ENCODE data around the gene ZNF227. TPM values are rescaled to one million over a fixed set of nuclear protein-coding genes. Genes with fewer than 3 reads are reported as not detected.

ZNF227 gene
- polyA plus RNA-seq, 1 donor: 17.3 TPM

GRCh38 chr19:44260695-44261446 is 48.5 kb downstream of the ZNF227 start:
- peaks cover 6% of the 10 kb centered on the region for H3K9me3 ChIP-seq (ENCODE audit: control insufficient read depth, low read depth, low read length)
- DNase-seq: peak; percentile 4 to 16

DNA sequence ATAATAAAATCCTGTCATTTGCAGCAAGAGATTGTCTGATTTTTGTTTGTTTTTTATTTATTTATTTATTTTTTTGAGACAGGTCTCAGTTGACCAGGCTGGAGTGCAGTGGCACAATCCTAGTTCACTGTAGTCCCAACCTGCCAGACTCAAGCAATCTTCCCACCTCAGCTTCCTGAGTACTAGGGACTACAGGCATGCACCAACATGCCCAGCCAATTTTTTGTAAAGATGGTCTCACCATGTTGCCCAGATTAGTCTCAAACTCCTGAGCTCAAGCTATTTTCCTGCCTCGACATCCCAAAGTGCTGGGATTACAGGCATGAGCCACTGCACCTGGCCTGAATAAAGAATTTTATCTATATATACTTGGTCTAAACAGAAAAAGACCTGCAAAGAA is 65.0 kb downstream of the ZNF227 start:
- no peaks in the 10 kb centered on the region for H3K27me3 ChIP-seq (ENCODE audit: control insufficient read depth, insufficient read depth, low read length)
- no peak overlapping the region for H3K4me3 ChIP-seq (ENCODE audit: low read length)
- WGBS (ENCODE audit: insufficient coverage, low lambda C conversion rate): 86% methylated on average over 1 of the region's 1 CpG
- H3K4me1 ChIP-seq (ENCODE audit: control insufficient read depth, insufficient read depth, low read length): no peaks in the 10 kb centered on the region
- H3K9me3 ChIP-seq (ENCODE audit: control insufficient read depth, low read depth, low read length): peaks cover 17% of the 10 kb centered on the region
- DNase-seq: no peak
- H3K36me3 ChIP-seq (ENCODE audit: control insufficient read depth, insufficient read depth, low read length): peaks cover 12% of the 10 kb centered on the region
- H3K27ac ChIP-seq (ENCODE audit: low read length): no peak overlapping the region

More at GRCh38 chr19:44260695-44261446, 48.5 kb downstream of the ZNF227 start:
- no peaks in the 10 kb centered on the region for H3K36me3 ChIP-seq (ENCODE audit: control insufficient read depth, insufficient read depth, low read length)
- 63% methylated on average over 2 of the region's 6 CpGs for WGBS (ENCODE audit: insufficient coverage, low lambda C conversion rate)
- H3K4me3 ChIP-seq (ENCODE audit: low read length): peak overlapping the region; percentile 65
- peaks cover 8% of the 10 kb centered on the region for H3K4me1 ChIP-seq (ENCODE audit: control insufficient read depth, insufficient read depth, low read length)
- no peaks in the 10 kb centered on the region for H3K27me3 ChIP-seq (ENCODE audit: control insufficient read depth, insufficient read depth, low read length)
- peak overlapping the region; percentile 85 for H3K27ac ChIP-seq (ENCODE audit: low read length)

- no peak overlapping the region for H3K4me3 ChIP-seq (ENCODE audit: low read length)
- WGBS (ENCODE audit: insufficient coverage, low lambda C conversion rate): no CpG with 5 or more reads among the region's 4 CpGs
- peaks cover 10% of the 10 kb centered on the region for H3K36me3 ChIP-seq (ENCODE audit: control insufficient read depth, insufficient read depth, low read length)
- H3K27me3 ChIP-seq (ENCODE audit: control insufficient read depth, insufficient read depth, low read length): no peaks in the 10 kb centered on the region
- H3K4me1 ChIP-seq (ENCODE audit: control insufficient read depth, insufficient read depth, low read length): no peaks in the 10 kb centered on the region
- peaks cover 22% of the 10 kb centered on the region for H3K9me3 ChIP-seq (ENCODE audit: control insufficient read depth, low read depth, low read length)
- H3K27ac ChIP-seq (ENCODE audit: low read length): no peak overlapping the region
- DNase-seq: no peak
Observed at GRCh38 chr19:44278181-44278690, 65.9 kb downstream of the ZNF227 start.

GRCh38 chr19:44280916-44281315 is 68.6 kb downstream of the ZNF227 start:
- DNase-seq: no peak
- Histone ChIP-seq H3K4me3 (ENCODE audit: low read length) (no peak overlapping the region), H3K27ac (ENCODE audit: low read length) (no peak overlapping the region), H3K27me3 (ENCODE audit: control insufficient read depth, insufficient read depth, low read length) (no peaks in the 10 kb centered on the region), H3K36me3 (ENCODE audit: control insufficient read depth, insufficient read depth, low read length) (no peaks in the 10 kb centered on the region), H3K9me3 (ENCODE audit: control insufficient read depth, low read depth, low read length) (peaks cover 19% of the 10 kb centered on the region), H3K4me1 (ENCODE audit: control insufficient read depth, insufficient read depth, low read length) (no peaks in the 10 kb centered on the region)
- WGBS (ENCODE audit: insufficient coverage, low lambda C conversion rate): no CpG with 5 or more reads among the region's 10 CpGs

DNA sequence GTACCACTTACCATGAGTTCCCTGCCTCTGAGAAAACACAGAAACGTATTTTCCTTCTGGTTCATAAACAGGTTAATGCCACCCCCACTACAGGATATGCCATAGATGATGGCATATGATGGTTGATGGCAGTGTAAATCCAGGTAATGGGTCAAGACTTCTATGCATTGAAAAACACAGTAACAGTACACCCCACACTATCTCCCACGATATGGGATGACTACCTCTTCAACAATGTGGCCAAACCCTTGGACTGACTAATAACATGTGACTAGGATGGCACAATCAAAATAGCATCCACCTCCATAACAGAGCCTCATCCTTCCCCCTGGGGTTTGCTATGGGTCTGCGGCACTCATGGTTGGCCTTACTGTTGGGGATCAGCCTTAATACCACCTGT is 70.5 kb downstream of the ZNF227 start:
- Histone ChIP-seq H3K4me3 (ENCODE audit: low read length) (no peak overlapping the region), H3K4me1 (ENCODE audit: control insufficient read depth, insufficient read depth, low read length) (no peaks in the 10 kb centered on the region), H3K9me3 (ENCODE audit: control insufficient read depth, low read depth, low read length) (peaks cover 12% of the 10 kb centered on the region), H3K36me3 (ENCODE audit: control insufficient read depth, insufficient read depth, low read length) (peaks cover 9% of the 10 kb centered on the region), H3K27me3 (ENCODE audit: control insufficient read depth, insufficient read depth, low read length) (no peaks in the 10 kb centered on the region), H3K27ac (ENCODE audit: low read length) (no peak overlapping the region)
- DNase-seq: no peak
- no CpG with 5 or more reads among the region's 3 CpGs for WGBS (ENCODE audit: insufficient coverage, low lambda C conversion rate)

- no CpG with 5 or more reads among the region's 4 CpGs for WGBS (ENCODE audit: insufficient coverage, low lambda C conversion rate)
- DNase-seq: no peak
- no peaks in the 10 kb centered on the region for H3K4me1 ChIP-seq (ENCODE audit: control insufficient read depth, insufficient read depth, low read length)
- peaks cover 29% of the 10 kb centered on the region for H3K36me3 ChIP-seq (ENCODE audit: control insufficient read depth, insufficient read depth, low read length)
- no peaks in the 10 kb centered on the region for H3K27me3 ChIP-seq (ENCODE audit: control insufficient read depth, insufficient read depth, low read length)
- no peak overlapping the region for H3K27ac ChIP-seq (ENCODE audit: low read length)
- peaks cover 19% of the 10 kb centered on the region for H3K9me3 ChIP-seq (ENCODE audit: control insufficient read depth, low read depth, low read length)
- no peak overlapping the region for H3K4me3 ChIP-seq (ENCODE audit: low read length)
Observed at GRCh38 chr19:44284968-44285367, 72.6 kb downstream of the ZNF227 start.

Other genes with a start within 250 kb of the ZNF227 start
- 7.7 TPM for gene ZNF155, start 228.3 kb upstream of the ZNF227 start, polyA plus RNA-seq
- 5.7 TPM for gene ZNF230, start 209.6 kb upstream of the ZNF227 start, polyA plus RNA-seq
- 6.7 TPM for gene ZNF222, start 187.2 kb upstream of the ZNF227 start, polyA plus RNA-seq
- gene ZNF223, start 160.5 kb upstream of the ZNF227 start, polyA plus RNA-seq: 16.9 TPM
- gene ZNF284, start 140.4 kb upstream of the ZNF227 start, polyA plus RNA-seq: 5.0 TPM
- 46.3 TPM for gene ZNF224, start 118.2 kb upstream of the ZNF227 start, polyA plus RNA-seq
- 6.8 TPM for gene ZNF225, start 99.1 kb upstream of the ZNF227 start, polyA plus RNA-seq
- gene ZNF234, start 71.0 kb upstream of the ZNF227 start, polyA plus RNA-seq: 12.0 TPM
- gene ZNF226, start 47.4 kb upstream of the ZNF227 start, polyA plus RNA-seq: 26.7 TPM
- gene ZNF233, start 47.4 kb downstream of the ZNF227 start, polyA plus RNA-seq: 5.4 TPM
- 7.6 TPM for gene ZNF235, start 92.5 kb downstream of the ZNF227 start, polyA plus RNA-seq
- gene ZNF112, start 144.1 kb downstream of the ZNF227 start, polyA plus RNA-seq: 9.2 TPM
- gene ZNF285, start 189.1 kb downstream of the ZNF227 start, polyA plus RNA-seq: 5.6 TPM
- gene ZNF229, start 235.9 kb downstream of the ZNF227 start, polyA plus RNA-seq: 9.2 TPM

Measured in large intestine (tissue), 3 donors.